ENCODE measurements around the gene WDR1.

Gene WDR1

DNA sequence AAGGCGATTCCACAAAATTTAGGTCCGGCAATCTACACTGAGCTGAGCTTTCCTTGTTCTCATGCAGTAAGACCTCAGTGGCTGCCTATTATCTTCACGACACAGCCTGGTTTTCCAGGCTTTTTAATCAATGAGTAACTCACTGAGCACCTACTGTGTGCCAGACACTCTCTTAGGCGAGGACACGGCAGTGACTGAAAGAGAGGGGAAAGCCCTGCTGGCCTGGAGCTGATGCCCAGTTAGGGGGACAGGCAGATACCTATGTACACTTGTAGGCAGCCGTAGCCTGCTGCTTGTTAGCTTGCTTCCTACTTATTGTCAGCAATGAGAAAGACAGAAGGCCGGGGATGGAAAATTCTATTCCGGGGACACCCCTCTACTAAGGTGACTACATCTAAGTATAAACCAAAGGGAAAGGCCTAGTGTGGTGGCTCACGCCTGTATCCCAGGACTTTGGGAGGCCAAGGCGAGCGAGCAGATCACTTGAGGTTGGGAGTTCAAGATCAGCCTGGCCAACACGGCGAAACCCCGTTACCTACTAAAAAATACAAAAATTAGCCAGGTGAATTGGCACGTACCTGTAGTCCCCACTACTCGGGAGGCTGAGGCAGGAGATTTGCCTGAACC lies 3.8 kb downstream of the WDR1 start:
- Mint-ChIP-seq H3K4me1 (ENCODE audit: low read depth) (peaks cover 88% of the 10 kb centered on the region), H3K27me3 (no peaks in the 10 kb centered on the region), H3K9me3 (no peaks in the 10 kb centered on the region), H3K4me3 (peak overlapping the region; percentile 96), H3K27ac (peak overlapping the region; percentile 96), H3K36me3 (ENCODE audit: low read depth) (peaks cover 91% of the 10 kb centered on the region)
- DNase-seq, result no peak

- DNase-seq, result no peak
- Mint-ChIP-seq H3K27ac (peak overlapping the region; percentile 95), H3K36me3 (ENCODE audit: low read depth) (peaks cover 97% of the 10 kb centered on the region), H3K4me3 (peak overlapping the region; percentile 65), H3K27me3 (no peaks in the 10 kb centered on the region), H3K9me3 (no peaks in the 10 kb centered on the region), H3K4me1 (ENCODE audit: low read depth) (peaks cover 94% of the 10 kb centered on the region)
Measured at GRCh38 chr4:10111067-10111801, 5.4 kb downstream of the WDR1 start.

GRCh38 chr4:10109995-10110670 lies 6.5 kb downstream of the WDR1 start:
- Mint-ChIP-seq H3K9me3 (no peaks in the 10 kb centered on the region), H3K4me3 (peak overlapping the region; percentile 65), H3K27ac (peak overlapping the region; percentile 95), H3K27me3 (no peaks in the 10 kb centered on the region), H3K36me3 (ENCODE audit: low read depth) (peaks cover 98% of the 10 kb centered on the region), H3K4me1 (ENCODE audit: low read depth) (peaks cover 100% of the 10 kb centered on the region)
- no peak for DNase-seq

GRCh38 chr4:10108818-10109783 lies 7.5 kb downstream of the WDR1 start:
- no peak for DNase-seq
- Mint-ChIP-seq H3K27ac (peak overlapping the region; percentile 95), H3K36me3 (ENCODE audit: low read depth) (peaks cover 98% of the 10 kb centered on the region), H3K4me3 (peak overlapping the region; percentile 65), H3K9me3 (no peaks in the 10 kb centered on the region), H3K27me3 (no peaks in the 10 kb centered on the region), H3K4me1 (ENCODE audit: low read depth) (peaks cover 100% of the 10 kb centered on the region)

- Mint-ChIP-seq H3K4me3 (peak overlapping the region; percentile 65), H3K36me3 (ENCODE audit: low read depth) (peaks cover 97% of the 10 kb centered on the region), H3K27me3 (no peaks in the 10 kb centered on the region)
Measured at GRCh38 chr4:10108391-10108790, 8.2 kb downstream of the WDR1 start.

GRCh38 chr4:10107111-10108091 lies 9.2 kb downstream of the WDR1 start:
- peaks cover 97% of the 10 kb centered on the region for H3K36me3 Mint-ChIP-seq (ENCODE audit: low read depth)
- peak overlapping the region; percentile 95 for H3K27ac Mint-ChIP-seq
- H3K4me3 Mint-ChIP-seq, result peak overlapping the region; percentile 46
- DNase-seq, result no peak
- H3K4me1 Mint-ChIP-seq (ENCODE audit: low read depth), result peaks cover 100% of the 10 kb centered on the region
- H3K27me3 Mint-ChIP-seq, result no peaks in the 10 kb centered on the region
- no peaks in the 10 kb centered on the region for H3K9me3 Mint-ChIP-seq

More at GRCh38 chr4:10108391-10108790, 8.2 kb downstream of the WDR1 start:
- no peak for DNase-seq
- H3K9me3 Mint-ChIP-seq, result no peaks in the 10 kb centered on the region
- H3K27ac Mint-ChIP-seq, result peak overlapping the region; percentile 95
- peaks cover 100% of the 10 kb centered on the region for H3K4me1 Mint-ChIP-seq (ENCODE audit: low read depth)

DNA sequence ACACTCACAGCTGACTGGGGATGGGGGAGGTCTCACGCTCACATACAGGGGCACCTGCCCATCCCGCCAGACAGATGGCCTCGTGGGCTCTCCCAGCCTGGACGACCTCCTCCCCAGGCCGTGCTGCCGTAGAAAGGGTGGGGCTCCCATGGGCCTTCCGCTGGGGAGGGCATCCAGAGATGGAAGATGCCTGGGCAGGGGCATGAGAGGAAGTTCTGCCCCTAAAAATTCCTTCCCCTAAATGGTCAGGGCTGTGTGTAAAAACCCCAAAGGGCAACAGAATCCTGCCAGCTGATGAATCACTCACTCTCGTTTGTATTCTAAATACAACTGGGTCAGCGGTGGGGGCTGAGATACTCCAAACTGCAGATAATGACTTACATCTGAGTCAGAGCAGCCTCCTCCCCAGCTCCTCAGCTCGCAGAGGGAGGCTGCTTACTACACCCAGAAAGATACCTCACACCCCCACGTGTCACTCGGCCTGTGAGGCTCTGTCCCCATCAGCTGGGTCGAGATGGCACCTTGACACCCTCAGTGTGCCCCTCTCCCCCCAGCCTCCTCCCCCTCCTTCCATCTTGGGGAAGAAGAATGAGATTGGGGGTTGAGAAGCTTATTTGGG lies 10.1 kb downstream of the WDR1 start:
- H3K36me3 Mint-ChIP-seq (ENCODE audit: low read depth), result peaks cover 97% of the 10 kb centered on the region
- peak overlapping the region; percentile 95 for H3K27ac Mint-ChIP-seq
- H3K4me1 Mint-ChIP-seq (ENCODE audit: low read depth), result peaks cover 100% of the 10 kb centered on the region
- H3K9me3 Mint-ChIP-seq, result no peaks in the 10 kb centered on the region
- no peaks in the 10 kb centered on the region for H3K27me3 Mint-ChIP-seq
- H3K4me3 Mint-ChIP-seq, result peak overlapping the region; percentile 70
- peak; percentile 76 for DNase-seq

- H3K4me1 Mint-ChIP-seq (ENCODE audit: low read depth), result peaks cover 100% of the 10 kb centered on the region
- peak overlapping the region; percentile 70 for H3K4me3 Mint-ChIP-seq
- H3K36me3 Mint-ChIP-seq (ENCODE audit: low read depth), result peaks cover 97% of the 10 kb centered on the region
- peak overlapping the region; percentile 95 for H3K27ac Mint-ChIP-seq
- DNase-seq, result no peak
- no peaks in the 10 kb centered on the region for H3K9me3 Mint-ChIP-seq
- no peaks in the 10 kb centered on the region for H3K27me3 Mint-ChIP-seq
Measured at GRCh38 chr4:10105920-10106319, 10.7 kb downstream of the WDR1 start.

DNA sequence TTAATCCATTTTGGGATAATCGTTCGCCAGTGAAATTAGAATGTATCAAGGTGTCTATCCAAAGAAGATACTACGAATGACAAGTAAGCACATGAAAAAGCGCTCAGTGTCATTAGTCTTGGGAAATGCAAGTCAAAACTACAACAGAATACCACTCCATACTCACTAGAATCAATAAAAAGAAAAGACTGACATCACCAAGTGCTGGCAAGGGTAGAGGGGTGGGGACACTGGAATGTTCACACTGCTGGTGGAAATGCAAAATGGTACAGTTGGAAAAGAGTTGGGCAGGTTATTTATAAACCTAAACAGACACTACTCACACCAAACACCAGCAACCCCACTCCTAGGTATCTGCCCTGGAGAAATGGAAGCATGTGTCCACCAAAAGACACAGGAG lies 11.2 kb downstream of the WDR1 start:
- no peaks in the 10 kb centered on the region for H3K27me3 Mint-ChIP-seq
- H3K9me3 Mint-ChIP-seq, result no peaks in the 10 kb centered on the region
- H3K36me3 Mint-ChIP-seq (ENCODE audit: low read depth), result peaks cover 97% of the 10 kb centered on the region
- H3K4me1 Mint-ChIP-seq (ENCODE audit: low read depth), result peaks cover 100% of the 10 kb centered on the region
- peak overlapping the region; percentile 63 for H3K4me3 Mint-ChIP-seq
- H3K27ac Mint-ChIP-seq, result peak overlapping the region; percentile 95
- DNase-seq, result no peak

DNA sequence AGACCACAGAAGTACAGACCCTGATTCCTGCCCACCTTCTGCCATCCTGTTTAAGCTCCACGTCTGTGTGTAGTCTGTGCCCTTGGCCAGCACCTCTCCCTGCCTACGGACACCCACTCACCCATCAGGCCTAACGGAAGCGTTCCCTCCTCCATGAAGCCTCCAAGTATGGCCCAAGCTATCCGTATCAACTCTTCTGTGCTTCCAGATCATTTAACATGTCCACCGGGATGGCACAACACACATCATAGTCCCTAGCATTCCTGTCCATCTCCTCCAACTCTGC lies 11.7 kb downstream of the WDR1 start:
- H3K27me3 Mint-ChIP-seq, result no peaks in the 10 kb centered on the region
- peak overlapping the region; percentile 63 for H3K4me3 Mint-ChIP-seq
- peaks cover 100% of the 10 kb centered on the region for H3K4me1 Mint-ChIP-seq (ENCODE audit: low read depth)
- H3K36me3 Mint-ChIP-seq (ENCODE audit: low read depth), result peaks cover 97% of the 10 kb centered on the region
- H3K27ac Mint-ChIP-seq, result peak overlapping the region; percentile 95
- no peaks in the 10 kb centered on the region for H3K9me3 Mint-ChIP-seq
- no peak for DNase-seq

GRCh38 chr4:10104211-10104990 lies 12.2 kb downstream of the WDR1 start:
- peaks cover 97% of the 10 kb centered on the region for H3K36me3 Mint-ChIP-seq (ENCODE audit: low read depth)
- DNase-seq, result no peak
- peak overlapping the region; percentile 95 for H3K27ac Mint-ChIP-seq
- H3K27me3 Mint-ChIP-seq, result no peaks in the 10 kb centered on the region
- H3K4me3 Mint-ChIP-seq, result peak overlapping the region; percentile 63
- H3K9me3 Mint-ChIP-seq, result no peaks in the 10 kb centered on the region
- peaks cover 100% of the 10 kb centered on the region for H3K4me1 Mint-ChIP-seq (ENCODE audit: low read depth)

- peaks cover 97% of the 10 kb centered on the region for H3K36me3 Mint-ChIP-seq (ENCODE audit: low read depth)
- peaks cover 100% of the 10 kb centered on the region for H3K4me1 Mint-ChIP-seq (ENCODE audit: low read depth)
- H3K27me3 Mint-ChIP-seq, result no peaks in the 10 kb centered on the region
- H3K4me3 Mint-ChIP-seq, result no peak overlapping the region
- peak overlapping the region; percentile 95 for H3K27ac Mint-ChIP-seq
- no peaks in the 10 kb centered on the region for H3K9me3 Mint-ChIP-seq
- no peak for DNase-seq
Measured at GRCh38 chr4:10102474-10103332, 13.9 kb downstream of the WDR1 start.
